Endometrial microvascular endothelial cells (primary cell): Measurements from ENCODE around the gene GNA12. TPM values are rescaled to one million over a fixed set of nuclear protein-coding genes. Genes with fewer than 3 reads are reported as not detected.

ENCODE experiments used
- total RNA-seq: library from RNA; depleted of rRNA; stranded (reverse); fragments of >200 nt; gene quantifications from one replicate; pipeline ENCODE4 v1.2.3, GENCODE V29; 2015; ENCODE audit errors: inconsistent ontology term

Gene GNA12
- total RNA-seq, 1 donor from 2014 or later, result 66.5 TPM

Other genes with a start within 250 kb of the GNA12 start
- gene TTYH3, start 212.3 kb downstream of the GNA12 start, total RNA-seq, result 98.6 TPM
- not detected for gene AMZ1, start 156.1 kb downstream of the GNA12 start, total RNA-seq
- 1.9 TPM for gene CARD11, start 199.6 kb upstream of the GNA12 start, total RNA-seq